Measurements from ENCODE around the gene SEC24C. TPM values are rescaled to one million over a fixed set of nuclear protein-coding genes. Genes with fewer than 3 reads are reported as not detected.
A peak's percentile ranks its signal among the peaks of the same experiment; 100 is the strongest.

The SEC24C gene
- total RNA-seq, 1 donor from 2014 or later = 75.5 TPM

DNA sequence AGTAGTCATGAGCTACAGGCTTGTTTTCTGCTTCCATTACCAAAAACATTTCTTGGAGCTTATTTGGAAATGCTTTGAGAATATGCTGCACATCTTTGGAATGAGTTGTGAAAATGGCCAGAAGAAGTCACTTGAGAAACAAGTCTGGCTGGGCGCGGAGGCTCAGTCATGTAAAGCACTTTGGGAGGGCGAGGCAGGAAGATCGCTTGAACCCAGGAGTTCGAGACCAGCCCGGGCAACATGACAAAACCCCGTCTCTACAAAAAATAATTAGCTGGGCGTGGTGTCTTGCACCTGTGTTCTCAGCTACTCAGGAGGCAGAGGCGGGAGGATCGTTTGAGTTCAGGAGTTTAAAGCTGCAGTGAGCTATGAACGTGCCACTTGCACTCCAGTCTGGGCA is 36.8 kb downstream of the SEC24C start:
- Mint-ChIP-seq H3K4me1 (peaks cover 39% of the 10 kb centered on the region), H3K27me3 (ENCODE audit: low read depth) (no peaks in the 10 kb centered on the region), H3K36me3 (peaks cover 4% of the 10 kb centered on the region), H3K4me3 (peak overlapping the region; percentile 99), H3K27ac (peak overlapping the region; percentile 99), H3K9me3 (no peaks in the 10 kb centered on the region)
- TF ChIP-seq, protein P1, sequence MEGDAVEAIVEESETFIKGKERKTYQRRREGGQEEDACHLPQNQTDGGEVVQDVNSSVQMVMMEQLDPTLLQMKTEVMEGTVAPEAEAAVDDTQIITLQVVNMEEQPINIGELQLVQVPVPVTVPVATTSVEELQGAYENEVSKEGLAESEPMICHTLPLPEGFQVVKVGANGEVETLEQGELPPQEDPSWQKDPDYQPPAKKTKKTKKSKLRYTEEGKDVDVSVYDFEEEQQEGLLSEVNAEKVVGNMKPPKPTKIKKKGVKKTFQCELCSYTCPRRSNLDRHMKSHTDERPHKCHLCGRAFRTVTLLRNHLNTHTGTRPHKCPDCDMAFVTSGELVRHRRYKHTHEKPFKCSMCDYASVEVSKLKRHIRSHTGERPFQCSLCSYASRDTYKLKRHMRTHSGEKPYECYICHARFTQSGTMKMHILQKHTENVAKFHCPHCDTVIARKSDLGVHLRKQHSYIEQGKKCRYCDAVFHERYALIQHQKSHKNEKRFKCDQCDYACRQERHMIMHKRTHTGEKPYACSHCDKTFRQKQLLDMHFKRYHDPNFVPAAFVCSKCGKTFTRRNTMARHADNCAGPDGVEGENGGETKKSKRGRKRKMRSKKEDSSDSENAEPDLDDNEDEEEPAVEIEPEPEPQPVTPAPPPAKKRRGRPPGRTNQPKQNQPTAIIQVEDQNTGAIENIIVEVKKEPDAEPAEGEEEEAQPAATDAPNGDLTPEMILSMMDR (IDR thresholded peaks at IDR 0.05; ENCODE audit: unreplicated experiment) = no peak
- DNase-seq (ENCODE audit: low spot score in 2 of 2, unreplicated experiment in 2 of 2) = no peak

DNA sequence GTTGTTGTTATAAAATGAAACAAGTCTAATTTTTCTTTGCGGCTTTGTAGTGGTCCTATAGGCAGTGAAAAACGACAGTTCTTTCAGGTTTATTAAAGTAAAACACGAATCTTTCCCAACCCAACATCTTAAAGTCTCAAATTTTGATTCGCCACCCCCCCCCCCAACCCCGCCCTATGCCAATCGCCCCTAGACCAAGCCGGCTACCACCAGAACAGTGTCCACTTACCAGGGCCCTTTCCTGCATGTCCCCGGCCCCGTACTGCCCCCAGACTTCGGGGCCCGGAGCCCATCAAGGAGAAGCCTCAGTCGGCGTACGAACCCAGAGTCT is 37.3 kb downstream of the SEC24C start:
- H3K36me3 Mint-ChIP-seq = peaks cover 3% of the 10 kb centered on the region
- no peaks in the 10 kb centered on the region for H3K27me3 Mint-ChIP-seq (ENCODE audit: low read depth)
- H3K9me3 Mint-ChIP-seq = no peaks in the 10 kb centered on the region
- TF ChIP-seq, protein P1 (IDR thresholded peaks at IDR 0.05; ENCODE audit: unreplicated experiment) = no peak
- no peak for DNase-seq (ENCODE audit: low spot score in 2 of 2, unreplicated experiment in 2 of 2)
- H3K4me1 Mint-ChIP-seq = peaks cover 45% of the 10 kb centered on the region
- peak overlapping the region; percentile 99 for H3K4me3 Mint-ChIP-seq
- peak overlapping the region; percentile 99 for H3K27ac Mint-ChIP-seq

DNA sequence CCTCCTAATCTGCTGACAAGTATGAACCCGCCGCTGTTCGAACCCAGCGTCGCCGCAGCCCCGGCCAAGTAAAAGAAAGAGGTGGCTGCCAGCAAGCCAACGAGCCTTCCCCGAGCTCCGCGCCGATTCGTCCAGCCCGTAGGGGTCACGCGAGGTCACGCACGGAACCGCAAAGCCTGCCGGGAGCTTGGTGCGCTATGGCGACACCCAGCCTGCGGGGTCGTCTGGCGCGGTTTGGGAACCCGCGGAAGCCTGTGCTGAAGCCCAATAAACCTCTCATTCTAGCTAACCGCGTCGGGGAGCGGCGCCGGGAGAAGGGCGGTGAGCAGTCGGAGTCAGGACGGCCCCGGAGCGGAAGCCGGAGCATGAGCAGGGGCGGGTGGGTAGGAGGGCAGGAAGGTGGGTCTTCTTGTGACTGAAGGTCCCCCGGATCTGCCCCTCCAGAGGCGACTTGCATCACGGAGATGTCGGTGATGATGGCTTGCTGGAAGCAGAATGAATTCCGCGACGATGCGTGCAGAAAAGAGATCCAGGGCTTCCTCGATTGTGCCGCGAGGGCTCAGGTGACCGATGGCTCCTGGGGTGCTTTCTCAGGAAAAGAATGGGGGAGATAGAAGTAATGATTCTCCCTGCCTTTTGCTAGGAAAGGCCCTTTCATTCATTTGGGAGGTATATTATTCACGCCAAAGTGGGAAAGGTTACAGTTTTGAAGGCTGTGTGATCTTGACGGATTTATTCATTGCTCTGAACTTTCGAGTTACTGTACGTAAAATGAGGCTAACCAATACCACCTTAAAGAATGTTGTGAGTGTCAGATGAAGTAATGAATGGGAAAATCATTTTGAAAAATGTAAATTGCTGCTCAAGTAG is 37.9 kb downstream of the SEC24C start, which contains the start of gene CHCHD1:
TSS of gene CHCHD1 (plus strand) at position 170 of the 870 bp plus-strand sequence. CDS start at position 198, 28 bp downstream.
- Mint-ChIP-seq H3K27me3 (ENCODE audit: low read depth) (no peaks in the 10 kb centered on the region), H3K27ac (peak within 1 kb of the TSS; percentile 99), H3K4me3 (peak within 1 kb of the TSS; percentile 99), H3K36me3 (no peaks in the 10 kb centered on the region), H3K4me1 (peaks cover 49% of the 10 kb centered on the region), H3K9me3 (no peaks in the 10 kb centered on the region)
- peak; percentile 69 to 87 for DNase-seq (ENCODE audit: low spot score in 2 of 2, unreplicated experiment in 2 of 2)
- TF ChIP-seq, protein P1 (IDR thresholded peaks at IDR 0.05; ENCODE audit: unreplicated experiment) = no peak

DNA sequence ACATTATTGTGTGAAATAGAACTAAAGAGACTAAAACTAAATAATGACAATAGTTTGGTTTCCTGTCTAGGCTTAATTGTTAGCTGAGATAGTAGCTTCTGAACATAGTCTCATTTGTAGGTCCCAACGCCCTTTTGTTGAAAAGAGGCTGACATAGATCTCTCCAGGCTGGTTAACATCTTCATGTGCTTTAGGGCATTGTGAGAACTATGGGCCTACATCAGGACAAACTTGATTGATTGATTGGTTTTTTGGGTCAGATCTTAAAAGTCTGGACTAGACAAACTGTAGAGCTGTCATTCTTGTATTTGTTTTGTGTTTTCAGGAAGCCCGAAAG is 38.5 kb downstream of the SEC24C start:
- H3K27me3 Mint-ChIP-seq (ENCODE audit: low read depth) = no peaks in the 10 kb centered on the region
- peak overlapping the region; percentile 99 for H3K27ac Mint-ChIP-seq
- H3K9me3 Mint-ChIP-seq = no peaks in the 10 kb centered on the region
- H3K36me3 Mint-ChIP-seq = no peaks in the 10 kb centered on the region
- no peak for DNase-seq (ENCODE audit: low spot score in 2 of 2, unreplicated experiment in 2 of 2)
- H3K4me1 Mint-ChIP-seq = peaks cover 52% of the 10 kb centered on the region
- TF ChIP-seq, protein P1 (IDR thresholded peaks at IDR 0.05; ENCODE audit: unreplicated experiment) = no peak
- peak overlapping the region; percentile 99 for H3K4me3 Mint-ChIP-seq

DNA sequence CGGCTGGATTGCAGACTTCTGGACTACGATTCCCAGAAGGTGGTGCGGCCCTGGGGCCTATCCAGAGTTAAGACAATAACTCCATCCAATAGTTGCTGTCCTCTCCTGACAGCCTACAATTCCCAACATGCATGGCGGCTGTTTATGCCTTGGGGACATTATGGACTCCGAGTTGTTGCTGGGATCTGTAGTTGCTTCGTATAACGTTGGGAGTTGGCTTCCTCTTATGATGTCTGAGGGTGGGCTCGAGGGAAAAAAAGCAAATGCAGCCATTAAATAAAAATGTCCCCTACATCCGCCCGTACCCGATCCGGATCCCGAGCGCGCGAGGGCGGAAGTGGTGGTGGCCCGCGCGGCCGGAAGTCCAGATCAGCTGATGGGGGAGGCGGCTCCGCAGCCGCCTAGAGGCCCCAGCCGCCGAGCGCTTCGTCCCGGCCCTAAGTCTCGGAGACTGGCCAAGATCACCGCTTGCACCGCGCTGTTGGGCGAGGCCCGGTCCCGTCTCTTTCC is 41.1 kb downstream of the SEC24C start, which contains the start of gene ZSWIM8:
TSS of gene ZSWIM8 (plus strand) at position 396 of the 510 bp plus-strand sequence. CDS start 273 bp downstream, outside the sequence.
- Mint-ChIP-seq H3K4me1 (peaks cover 48% of the 10 kb centered on the region), H3K27ac (peak within 1 kb of the TSS; percentile 98), H3K27me3 (ENCODE audit: low read depth) (no peaks in the 10 kb centered on the region), H3K9me3 (no peaks in the 10 kb centered on the region), H3K4me3 (peak within 1 kb of the TSS; percentile 99), H3K36me3 (peaks cover 11% of the 10 kb centered on the region)
- DNase-seq (ENCODE audit: low spot score in 2 of 2, unreplicated experiment in 2 of 2) = peak; percentile 65 to 83
- TF ChIP-seq, protein P1 (IDR thresholded peaks at IDR 0.05; ENCODE audit: unreplicated experiment) = no peak

All from mesothelial cell of epicardium (in vitro differentiated cells).